HG02938 (cell line): ENCODE results near the gene PPFIBP1.
A peak's percentile ranks its signal among the peaks of the same experiment; 100 is the strongest.
"Not testable (repeated sequence)": the region's sequence is repeated elsewhere in the genome, so short reads cannot be mapped to it uniquely, and the experiment has no call there.

Experiments
- ATAC-seq: cut with Tn5 transposase; IDR thresholded peaks from one replicate; pipeline ENCODE4 v1.9.1; 2021; ENCODE audit warnings: mild to moderate bottlenecking, moderate library complexity; ENCODE audit not compliant: unreplicated experiment

The PPFIBP1 gene

GRCh38 chr12:27619308-27619707, 95.3 kb downstream of the PPFIBP1 start:
- ATAC-seq: no peak

GRCh38 chr12:27620121-27620520, 96.1 kb downstream of the PPFIBP1 start:
- ATAC-seq: no peak

- ATAC-seq: no peak
These were observed 98.6 kb downstream of the PPFIBP1 start for GRCh38 chr12:27622436-27623195.

- ATAC-seq: no peak
These were observed 99.6 kb downstream of the PPFIBP1 start for GRCh38 chr12:27623645-27624044.

- no peak for ATAC-seq
These were observed 100.6 kb downstream of the PPFIBP1 start for GRCh38 chr12:27624586-27624985.

- peak; percentile 85 for ATAC-seq
These were observed 103.3 kb downstream of the PPFIBP1 start for GRCh38 chr12:27627123-27627852.

- ATAC-seq: not testable (repeated sequence)
These were observed 104.0 kb downstream of the PPFIBP1 start for GRCh38 chr12:27627853-27628469.

- ATAC-seq: not testable (repeated sequence)
These were observed 106.2 kb downstream of the PPFIBP1 start for GRCh38 chr12:27630219-27630618.

- no peak for ATAC-seq
These were observed 107.4 kb downstream of the PPFIBP1 start for GRCh38 chr12:27631365-27631764.

- no peak for ATAC-seq
These were observed 107.9 kb downstream of the PPFIBP1 start for GRCh38 chr12:27631813-27632491.

GRCh38 chr12:27635349-27635972, 111.5 kb downstream of the PPFIBP1 start:
- ATAC-seq: no peak

- ATAC-seq: not testable (repeated sequence)
These were observed 112.6 kb downstream of the PPFIBP1 start for GRCh38 chr12:27636569-27636968.

- no peak for ATAC-seq
These were observed 113.5 kb downstream of the PPFIBP1 start for GRCh38 chr12:27637524-27637923.

- no peak for ATAC-seq
These were observed 115.3 kb downstream of the PPFIBP1 start for GRCh38 chr12:27639265-27639664.

- not testable (repeated sequence) for ATAC-seq
These were observed 116.7 kb downstream of the PPFIBP1 start for GRCh38 chr12:27640566-27641200.

GRCh38 chr12:27642361-27642760, 118.4 kb downstream of the PPFIBP1 start:
- ATAC-seq: not testable (repeated sequence)

- not testable (repeated sequence) for ATAC-seq
These were observed 118.9 kb downstream of the PPFIBP1 start for GRCh38 chr12:27642892-27643291.

- ATAC-seq: no peak
These were observed 120.3 kb downstream of the PPFIBP1 start for GRCh38 chr12:27644158-27644845.

GRCh38 chr12:27645671-27646070, 121.7 kb downstream of the PPFIBP1 start:
- no peak for ATAC-seq

GRCh38 chr12:27646149-27646548, 122.1 kb downstream of the PPFIBP1 start:
- ATAC-seq: no peak
